ENCODE data around the gene FHL1.

The FHL1 gene

DNA sequence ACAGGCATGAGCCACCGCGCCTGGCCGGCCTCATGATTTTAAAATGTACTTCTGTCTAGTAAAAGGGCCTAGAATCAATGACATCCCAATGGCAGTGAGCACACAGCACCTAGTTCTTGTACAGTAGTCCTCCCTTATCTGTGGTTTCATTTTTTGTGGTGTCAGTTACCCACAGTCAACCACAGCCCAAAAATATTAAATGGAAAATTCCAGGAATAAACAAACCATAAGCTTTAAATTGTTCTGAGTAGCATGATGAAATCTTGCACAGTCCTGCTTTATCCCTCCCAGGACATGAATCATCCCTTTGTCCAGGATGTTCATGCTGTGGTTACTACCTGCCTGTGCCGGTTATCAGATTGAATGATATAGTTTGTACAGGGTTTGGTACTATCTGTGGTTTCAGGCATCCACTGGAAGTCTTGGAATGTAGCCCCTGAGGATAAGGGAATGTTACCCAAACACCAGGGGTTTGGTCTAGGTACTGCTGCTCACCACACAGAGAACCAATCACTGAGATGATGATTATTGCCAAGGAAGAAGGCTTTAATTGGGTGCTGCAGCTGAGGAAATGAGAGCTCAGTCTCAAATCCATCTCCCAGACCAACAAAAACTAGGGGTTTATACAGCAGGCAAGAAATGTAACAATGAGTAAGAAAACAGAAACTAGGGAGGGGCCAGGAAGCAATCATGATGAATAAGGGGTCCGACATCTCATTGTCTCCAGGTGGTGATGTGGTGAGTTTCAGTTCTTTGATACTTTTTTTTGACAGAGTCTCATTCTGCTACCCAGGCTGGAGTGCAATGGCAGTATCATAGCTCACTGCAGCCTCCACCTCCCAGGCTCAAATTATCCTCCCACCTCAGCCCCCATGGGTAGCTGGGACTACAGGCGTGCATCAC, 16.2 kb upstream of the FHL1 start:
- H3K4me3 ChIP-seq (ENCODE audit: low read depth, low read length): no peak overlapping the region
- peak overlapping the region; percentile 33 for H2AFZ ChIP-seq
- H3K9ac ChIP-seq: no peak overlapping the region
- no peak overlapping the region for H3K4me2 ChIP-seq (ENCODE audit: low read length)
- H3K27ac ChIP-seq: peak overlapping the region; percentile 82
- no peaks in the 10 kb centered on the region for H3K79me2 ChIP-seq
- H3K4me1 ChIP-seq: no peaks in the 10 kb centered on the region
- H3K36me3 ChIP-seq (ENCODE audit: control insufficient read depth, insufficient read depth, low read length): no peaks in the 10 kb centered on the region
- TF ChIP-seq, protein P1, sequence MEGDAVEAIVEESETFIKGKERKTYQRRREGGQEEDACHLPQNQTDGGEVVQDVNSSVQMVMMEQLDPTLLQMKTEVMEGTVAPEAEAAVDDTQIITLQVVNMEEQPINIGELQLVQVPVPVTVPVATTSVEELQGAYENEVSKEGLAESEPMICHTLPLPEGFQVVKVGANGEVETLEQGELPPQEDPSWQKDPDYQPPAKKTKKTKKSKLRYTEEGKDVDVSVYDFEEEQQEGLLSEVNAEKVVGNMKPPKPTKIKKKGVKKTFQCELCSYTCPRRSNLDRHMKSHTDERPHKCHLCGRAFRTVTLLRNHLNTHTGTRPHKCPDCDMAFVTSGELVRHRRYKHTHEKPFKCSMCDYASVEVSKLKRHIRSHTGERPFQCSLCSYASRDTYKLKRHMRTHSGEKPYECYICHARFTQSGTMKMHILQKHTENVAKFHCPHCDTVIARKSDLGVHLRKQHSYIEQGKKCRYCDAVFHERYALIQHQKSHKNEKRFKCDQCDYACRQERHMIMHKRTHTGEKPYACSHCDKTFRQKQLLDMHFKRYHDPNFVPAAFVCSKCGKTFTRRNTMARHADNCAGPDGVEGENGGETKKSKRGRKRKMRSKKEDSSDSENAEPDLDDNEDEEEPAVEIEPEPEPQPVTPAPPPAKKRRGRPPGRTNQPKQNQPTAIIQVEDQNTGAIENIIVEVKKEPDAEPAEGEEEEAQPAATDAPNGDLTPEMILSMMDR (IDR thresholded peaks at IDR 0.05): no peak
- no peaks in the 10 kb centered on the region for H3K27me3 ChIP-seq (ENCODE audit: control insufficient read depth, insufficient read depth, low read length)
- no peaks in the 10 kb centered on the region for H3K9me3 ChIP-seq (ENCODE audit: control insufficient read depth, low read length)

DNA sequence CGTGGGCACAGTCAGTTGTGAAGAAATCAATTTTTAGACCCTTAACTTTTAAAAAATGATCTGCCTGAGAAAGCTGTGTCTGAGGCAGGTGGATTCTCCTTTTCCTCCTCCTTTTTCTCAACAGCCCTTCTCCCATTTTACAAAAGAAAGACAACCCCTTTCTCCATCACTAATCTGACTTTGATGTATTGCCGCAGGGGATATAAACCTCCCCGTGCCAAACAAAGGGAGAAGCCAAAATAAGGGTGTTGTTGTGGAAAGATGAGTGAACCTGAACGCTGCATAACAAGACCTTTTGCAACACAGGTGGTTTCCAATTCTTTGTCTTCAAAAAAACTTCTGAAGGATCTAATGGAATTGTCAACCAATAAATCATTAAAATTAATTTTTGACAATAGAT, 8.4 kb upstream of the FHL1 start:
- Histone ChIP-seq H3K36me3 (ENCODE audit: control insufficient read depth, insufficient read depth, low read length) (no peaks in the 10 kb centered on the region), H3K4me2 (ENCODE audit: low read length) (peak overlapping the region; percentile 31), H3K4me3 (ENCODE audit: low read depth, low read length) (peak overlapping the region; percentile 11), H3K79me2 (no peaks in the 10 kb centered on the region), H3K27me3 (ENCODE audit: control insufficient read depth, insufficient read depth, low read length) (no peaks in the 10 kb centered on the region), H3K4me1 (no peaks in the 10 kb centered on the region), H3K27ac (no peak overlapping the region), H3K9ac (no peak overlapping the region), H2AFZ (no peak overlapping the region), H3K9me3 (ENCODE audit: control insufficient read depth, low read length) (no peaks in the 10 kb centered on the region)
- TF ChIP-seq, protein P1 (IDR thresholded peaks at IDR 0.05): no peak

DNA sequence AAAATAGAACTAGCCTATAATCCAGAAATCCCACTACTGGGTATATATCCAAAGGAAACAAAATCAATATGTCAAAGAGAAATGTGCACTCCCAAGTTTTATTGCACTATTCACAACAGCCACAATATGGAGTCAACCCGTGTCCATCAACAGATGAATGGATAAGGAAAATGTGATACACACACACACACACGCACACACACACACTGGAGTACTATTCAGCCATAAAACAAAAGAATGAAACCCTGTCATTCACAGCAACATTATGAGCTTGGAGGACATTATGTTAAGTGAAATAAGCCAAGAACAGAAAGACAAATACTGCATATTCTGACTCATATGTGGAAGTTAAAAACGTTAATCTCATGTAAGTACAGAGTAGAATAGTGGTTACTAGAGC, 5.8 kb upstream of the FHL1 start:
- no peak overlapping the region for H3K27ac ChIP-seq
- no peaks in the 10 kb centered on the region for H3K27me3 ChIP-seq (ENCODE audit: control insufficient read depth, insufficient read depth, low read length)
- no peaks in the 10 kb centered on the region for H3K4me1 ChIP-seq
- H3K79me2 ChIP-seq: peaks cover 4% of the 10 kb centered on the region
- no peak overlapping the region for H3K4me3 ChIP-seq (ENCODE audit: low read depth, low read length)
- TF ChIP-seq, protein P1 (IDR thresholded peaks at IDR 0.05): no peak
- H3K9me3 ChIP-seq (ENCODE audit: control insufficient read depth, low read length): no peaks in the 10 kb centered on the region
- H2AFZ ChIP-seq: no peak overlapping the region
- H3K4me2 ChIP-seq (ENCODE audit: low read length): no peak overlapping the region
- no peaks in the 10 kb centered on the region for H3K36me3 ChIP-seq (ENCODE audit: control insufficient read depth, insufficient read depth, low read length)
- no peak overlapping the region for H3K9ac ChIP-seq

DNA sequence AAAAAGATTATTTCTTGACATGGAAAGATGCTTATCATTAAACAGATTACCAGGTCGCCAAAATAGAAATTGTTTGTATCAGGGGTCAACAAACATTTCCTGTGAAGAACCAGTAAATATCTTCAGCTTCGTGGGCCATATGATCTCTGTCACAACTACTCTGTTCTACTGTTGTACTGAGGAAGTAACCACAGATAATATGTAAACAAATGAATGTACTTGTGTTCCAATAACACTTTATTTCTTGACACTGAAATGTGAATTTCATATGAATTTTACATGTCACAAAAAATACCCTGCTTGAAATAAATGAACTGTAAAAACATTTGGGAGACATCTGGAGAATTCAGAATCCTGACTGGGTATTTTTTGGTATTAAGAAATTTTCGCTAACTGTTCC, 4.7 kb upstream of the FHL1 start:
- H3K4me2 ChIP-seq (ENCODE audit: low read length): no peak overlapping the region
- H3K4me1 ChIP-seq: no peaks in the 10 kb centered on the region
- H3K9ac ChIP-seq: no peak overlapping the region
- no peak overlapping the region for H2AFZ ChIP-seq
- no peaks in the 10 kb centered on the region for H3K27me3 ChIP-seq (ENCODE audit: control insufficient read depth, insufficient read depth, low read length)
- peaks cover 8% of the 10 kb centered on the region for H3K79me2 ChIP-seq
- H3K9me3 ChIP-seq (ENCODE audit: control insufficient read depth, low read length): no peaks in the 10 kb centered on the region
- TF ChIP-seq, protein P1 (IDR thresholded peaks at IDR 0.05): no peak
- no peak overlapping the region for H3K4me3 ChIP-seq (ENCODE audit: low read depth, low read length)
- H3K27ac ChIP-seq: no peak overlapping the region
- no peaks in the 10 kb centered on the region for H3K36me3 ChIP-seq (ENCODE audit: control insufficient read depth, insufficient read depth, low read length)

DNA sequence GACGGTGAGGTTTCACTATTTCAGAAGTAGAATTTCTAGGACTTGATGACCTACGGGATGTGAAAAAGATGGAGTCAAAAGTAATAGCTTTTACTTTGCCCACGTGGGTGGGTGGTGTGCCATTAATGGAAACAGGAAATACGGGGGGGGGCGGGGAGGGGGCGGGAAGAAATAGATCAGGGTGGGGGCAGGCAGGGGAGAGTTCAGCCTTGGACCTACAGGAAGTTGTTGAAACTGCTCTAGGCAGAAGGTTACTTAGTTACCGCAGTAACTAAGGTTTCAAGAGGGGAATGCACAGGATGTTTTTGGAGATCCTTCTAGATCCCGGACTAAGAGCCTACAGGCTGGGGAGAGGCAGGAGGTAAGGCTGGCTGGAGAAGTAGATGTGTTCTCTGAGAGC, 3.6 kb upstream of the FHL1 start:
- Histone ChIP-seq H3K4me2 (ENCODE audit: low read length) (no peak overlapping the region), H3K79me2 (peaks cover 10% of the 10 kb centered on the region), H2AFZ (no peak overlapping the region), H3K9ac (no peak overlapping the region), H3K9me3 (ENCODE audit: control insufficient read depth, low read length) (no peaks in the 10 kb centered on the region), H3K27me3 (ENCODE audit: control insufficient read depth, insufficient read depth, low read length) (no peaks in the 10 kb centered on the region), H3K4me1 (no peaks in the 10 kb centered on the region), H3K36me3 (ENCODE audit: control insufficient read depth, insufficient read depth, low read length) (no peaks in the 10 kb centered on the region), H3K27ac (no peak overlapping the region), H3K4me3 (ENCODE audit: low read depth, low read length) (no peak overlapping the region)
- TF ChIP-seq, protein P1 (IDR thresholded peaks at IDR 0.05): no peak

Data from parathyroid adenoma (tissue), 2 donors.